GM12865 (cell line): ENCODE measurements around the gene ADCY2.

Experiments
- DNase-seq: peaks from one replicate; pipeline ENCODE4 v3.0.0; 2010; ENCODE audit warnings: low read depth
- H3K4me3 ChIP-seq: 2 replicates; pipeline ENCODE4 v1.5.1; 2011; ENCODE audit warnings: mild to moderate bottlenecking, low read depth, low read length, control low read depth
- TF ChIP-seq, protein P1 (sequence below): IDR thresholded peaks from 2 replicates; pipeline ENCODE4 v1.5.1; 2011; ENCODE audit warnings: low read length, control low read depth, low read depth, inconsistent platforms; ENCODE audit not compliant: insufficient read depth; ENCODE audit errors: missing control alignments

The ADCY2 gene

DNA sequence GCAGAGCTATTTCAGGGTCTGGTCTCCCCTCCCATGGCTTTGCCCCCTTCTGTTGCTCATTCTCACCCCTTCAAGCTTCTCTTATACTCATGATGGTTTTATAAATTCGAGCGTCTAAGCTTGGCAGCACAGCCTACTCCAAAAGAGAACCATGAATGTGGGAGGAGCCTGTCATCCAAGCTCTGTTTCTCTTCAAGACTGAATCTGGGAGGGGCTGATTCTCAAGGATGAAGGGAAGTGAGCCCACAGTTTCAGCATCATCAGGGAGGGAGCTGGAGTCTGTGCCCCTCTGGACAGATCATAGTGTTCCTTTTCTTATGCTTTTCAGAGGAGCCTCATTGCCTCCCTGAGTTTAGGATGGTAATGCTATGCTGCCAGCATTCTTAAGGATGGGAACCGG, 286.4 kb downstream of the ADCY2 start:
- TF ChIP-seq, protein P1, sequence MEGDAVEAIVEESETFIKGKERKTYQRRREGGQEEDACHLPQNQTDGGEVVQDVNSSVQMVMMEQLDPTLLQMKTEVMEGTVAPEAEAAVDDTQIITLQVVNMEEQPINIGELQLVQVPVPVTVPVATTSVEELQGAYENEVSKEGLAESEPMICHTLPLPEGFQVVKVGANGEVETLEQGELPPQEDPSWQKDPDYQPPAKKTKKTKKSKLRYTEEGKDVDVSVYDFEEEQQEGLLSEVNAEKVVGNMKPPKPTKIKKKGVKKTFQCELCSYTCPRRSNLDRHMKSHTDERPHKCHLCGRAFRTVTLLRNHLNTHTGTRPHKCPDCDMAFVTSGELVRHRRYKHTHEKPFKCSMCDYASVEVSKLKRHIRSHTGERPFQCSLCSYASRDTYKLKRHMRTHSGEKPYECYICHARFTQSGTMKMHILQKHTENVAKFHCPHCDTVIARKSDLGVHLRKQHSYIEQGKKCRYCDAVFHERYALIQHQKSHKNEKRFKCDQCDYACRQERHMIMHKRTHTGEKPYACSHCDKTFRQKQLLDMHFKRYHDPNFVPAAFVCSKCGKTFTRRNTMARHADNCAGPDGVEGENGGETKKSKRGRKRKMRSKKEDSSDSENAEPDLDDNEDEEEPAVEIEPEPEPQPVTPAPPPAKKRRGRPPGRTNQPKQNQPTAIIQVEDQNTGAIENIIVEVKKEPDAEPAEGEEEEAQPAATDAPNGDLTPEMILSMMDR, result no peak
- no peak for DNase-seq

DNA sequence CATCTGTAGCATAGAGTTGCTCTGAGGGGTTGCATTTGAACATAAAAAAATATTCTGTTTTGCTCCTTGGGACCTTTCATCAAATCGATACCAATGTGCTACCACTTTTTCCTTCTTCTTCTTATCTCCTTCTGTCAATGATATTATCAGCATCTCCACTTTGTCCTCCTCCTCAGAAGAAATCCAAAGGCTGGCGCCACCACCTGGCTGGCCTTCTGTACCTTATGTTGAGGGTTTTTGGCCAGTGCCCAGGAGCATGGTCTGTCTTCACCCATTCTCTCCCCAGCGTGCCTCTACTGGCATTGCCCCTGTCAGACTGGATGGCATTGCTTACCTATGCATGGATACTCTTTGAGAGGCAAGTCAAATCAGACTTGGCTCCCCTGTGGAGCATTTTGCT, 287.8 kb downstream of the ADCY2 start:
- TF ChIP-seq, protein P1, result no peak
- H3K4me3 ChIP-seq, result no peak overlapping the region
- no peak for DNase-seq

More for the DNA sequence above, 286.4 kb downstream of the ADCY2 start:
- H3K4me3 ChIP-seq, result no peak overlapping the region

DNA sequence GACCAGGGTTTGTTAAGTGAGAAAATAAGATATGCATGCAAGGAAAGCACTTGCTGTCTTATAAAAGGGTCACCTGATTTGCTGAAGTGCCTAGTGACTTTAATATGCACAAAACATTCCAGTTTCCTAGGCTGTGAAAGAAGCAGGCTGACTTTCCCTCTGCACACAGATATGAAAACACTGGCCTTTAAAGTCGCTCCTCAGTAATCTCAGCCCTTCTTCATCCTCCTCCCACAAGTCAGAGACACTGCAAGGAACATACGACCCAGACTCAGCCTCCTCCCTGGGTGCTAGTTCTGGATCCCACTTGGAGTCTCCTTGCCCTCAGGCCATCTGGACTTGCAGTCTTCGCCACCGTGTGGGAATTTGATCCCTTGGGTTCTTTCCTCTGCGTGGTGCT, 288.9 kb downstream of the ADCY2 start:
- no peak for DNase-seq
- TF ChIP-seq, protein P1, result no peak
- no peak overlapping the region for H3K4me3 ChIP-seq

DNA sequence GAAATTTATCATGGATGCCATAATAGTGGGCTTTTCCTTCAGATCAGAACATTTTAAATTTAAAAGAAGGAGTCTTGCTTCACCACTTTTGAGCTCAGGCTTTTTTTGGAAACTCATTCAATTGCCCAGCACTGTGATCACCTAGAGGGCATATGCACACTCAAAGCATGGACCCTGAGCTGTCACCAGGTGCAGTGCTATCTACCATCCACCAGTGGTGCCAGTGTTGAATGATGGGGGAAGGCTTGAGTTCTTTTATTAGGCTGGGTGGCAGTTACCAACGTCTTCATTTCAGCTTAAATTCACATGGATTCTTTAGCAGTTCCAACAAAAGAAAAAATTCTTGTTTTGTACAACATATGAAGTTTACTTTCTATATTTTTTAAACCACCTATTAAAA, 290.9 kb downstream of the ADCY2 start:
- DNase-seq, result no peak
- no peak overlapping the region for H3K4me3 ChIP-seq
- TF ChIP-seq, protein P1, result no peak

DNA sequence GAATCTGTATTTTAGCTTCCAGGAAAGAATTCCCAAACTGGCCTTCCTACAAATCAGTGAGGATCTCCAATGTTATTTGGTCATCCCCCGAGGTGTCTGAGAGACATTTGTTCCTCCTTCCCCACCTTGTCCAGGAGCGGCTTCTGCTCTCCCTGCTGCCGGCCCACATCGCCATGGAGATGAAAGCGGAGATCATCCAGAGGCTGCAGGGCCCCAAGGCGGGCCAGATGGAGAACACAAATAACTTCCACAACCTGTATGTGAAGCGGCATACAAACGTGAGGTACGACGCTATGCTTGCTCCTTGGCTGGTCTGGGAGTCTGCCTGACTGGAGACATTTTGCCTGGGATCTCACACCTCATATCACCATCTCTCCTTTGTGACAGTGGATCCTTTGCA, 294.6 kb downstream of the ADCY2 start:
- H3K4me3 ChIP-seq, result no peak overlapping the region
- DNase-seq, result no peak
- TF ChIP-seq, protein P1, result no peak

DNA sequence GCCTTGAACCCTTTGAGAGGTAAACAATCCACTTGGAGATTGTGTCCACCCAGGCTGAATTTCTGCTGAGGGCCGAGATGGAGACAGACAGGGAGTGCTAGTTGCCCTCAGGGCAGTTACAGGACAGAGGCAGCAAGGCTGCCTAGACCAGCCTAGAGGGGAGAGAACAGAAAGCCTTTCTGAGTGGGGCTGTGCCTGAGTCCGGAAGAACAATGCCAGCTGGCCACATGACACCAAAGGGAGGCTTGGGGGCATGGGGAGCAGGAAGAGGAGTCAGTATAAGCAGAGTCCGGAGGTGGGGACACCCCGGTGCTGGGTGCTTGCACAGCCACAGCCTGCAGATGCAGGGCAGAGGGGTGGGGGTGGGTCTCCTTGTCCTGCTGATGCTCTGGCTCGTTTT, 309.3 kb downstream of the ADCY2 start:
- TF ChIP-seq, protein P1, result no peak
- no peak for DNase-seq
- H3K4me3 ChIP-seq, result no peak overlapping the region

DNA sequence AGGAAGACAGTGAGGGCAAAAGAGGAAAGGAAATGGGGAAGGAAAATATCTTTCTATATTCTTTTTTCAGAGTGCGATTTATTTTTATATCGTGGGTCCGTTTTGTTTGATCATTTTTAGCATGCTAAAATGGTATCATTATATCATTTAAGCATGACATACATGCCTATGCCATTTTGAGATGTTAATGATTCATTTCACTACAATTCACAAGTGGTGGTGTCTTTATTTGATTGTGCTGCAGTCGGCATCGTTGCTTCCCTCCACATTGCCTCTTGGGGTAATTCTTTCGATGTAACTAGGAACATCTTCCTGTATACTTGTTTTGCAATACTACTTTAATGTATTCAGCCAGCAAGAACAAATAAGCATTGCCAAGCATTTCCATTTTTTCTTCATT, 309.8 kb downstream of the ADCY2 start:
- no peak overlapping the region for H3K4me3 ChIP-seq
- TF ChIP-seq, protein P1, result no peak
- no peak for DNase-seq
